Sciatic nerve (tissue), 2 donors: ENCODE data around the gene SLC9A3. TPM values are rescaled to one million over a fixed set of nuclear protein-coding genes. Genes with fewer than 3 reads are reported as not detected.

Experiments used
- ATAC-seq: fragments of 200-7000 bp; cut with Tn5 transposase; one replicate; pipeline ENCODE4 v1.9.1; 2020; ENCODE audit warnings: mild to moderate bottlenecking, moderate library complexity
- DNase-seq: peaks from one replicate; pipeline ENCODE4 v3.0.0-alpha.2; 2020; ENCODE audit warnings: low spot score
- intact Hi-C: fragments of 100-400 bp; cut with DNase I; formaldehyde crosslinking; loops from one replicate; pipeline ENCODE4 v1.14.2; 2022
- total RNA-seq: library from RNA; stranded (reverse); fragmentation: NEBNext Ultra II Directional; extraction: Animal tissue kit (Norgen Biotek cat#: 25700); gene quantifications from one replicate; pipeline ENCODE4 v1.2.1, GENCODE V29; 2021
- donor health status: DM: no; HTN: no; CAD: no.
- donor health status: DM: no; HTN: no; CAD: no.

The SLC9A3 gene
- total RNA-seq, 1 donor from 2014 or later: 12.3 TPM

DNA sequence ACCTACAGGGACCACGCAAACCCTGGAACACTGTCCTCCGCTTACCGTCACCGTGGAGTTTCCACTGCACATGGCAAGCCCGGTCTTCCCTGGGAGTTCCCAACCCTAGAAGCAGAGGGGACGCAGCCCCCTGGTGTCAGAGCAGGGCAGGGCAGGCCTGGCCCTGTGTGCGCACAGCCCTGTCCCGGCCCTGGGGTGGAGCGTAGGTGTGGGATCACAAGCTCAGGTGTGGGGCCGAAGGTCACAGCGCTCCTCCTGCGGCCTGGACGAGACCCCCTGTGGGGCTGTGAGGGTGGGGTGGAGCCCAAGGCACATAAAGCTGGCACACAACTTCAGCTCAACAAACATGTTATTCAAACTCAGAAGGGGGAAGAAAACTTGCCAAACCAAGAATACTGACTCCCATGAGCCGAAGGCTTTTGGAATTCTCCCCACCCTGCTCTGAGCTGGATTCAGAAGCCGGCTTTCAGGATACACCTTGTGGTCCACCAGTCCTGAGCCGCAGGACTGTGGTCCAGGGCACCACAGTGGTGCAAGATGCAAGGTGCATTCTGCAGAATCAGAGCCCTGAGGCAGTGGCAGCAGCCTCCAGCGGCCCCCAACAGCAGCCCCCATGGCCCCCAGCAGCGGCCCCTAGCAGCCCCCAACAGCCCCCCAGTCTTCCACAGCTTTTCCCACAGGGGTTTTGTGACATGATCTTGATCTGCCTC is 93.1 kb downstream of the SLC9A3 start:
- intact Hi-C loops: no loop called here
- DNase-seq: peak; percentile 66
- ATAC-seq: peak; percentile 47

GRCh38 chr5:430214-430925 is 93.9 kb downstream of the SLC9A3 start:
- ATAC-seq: no peak
- DNase-seq: peak; percentile 60
- intact Hi-C loops: no loop called here

DNA sequence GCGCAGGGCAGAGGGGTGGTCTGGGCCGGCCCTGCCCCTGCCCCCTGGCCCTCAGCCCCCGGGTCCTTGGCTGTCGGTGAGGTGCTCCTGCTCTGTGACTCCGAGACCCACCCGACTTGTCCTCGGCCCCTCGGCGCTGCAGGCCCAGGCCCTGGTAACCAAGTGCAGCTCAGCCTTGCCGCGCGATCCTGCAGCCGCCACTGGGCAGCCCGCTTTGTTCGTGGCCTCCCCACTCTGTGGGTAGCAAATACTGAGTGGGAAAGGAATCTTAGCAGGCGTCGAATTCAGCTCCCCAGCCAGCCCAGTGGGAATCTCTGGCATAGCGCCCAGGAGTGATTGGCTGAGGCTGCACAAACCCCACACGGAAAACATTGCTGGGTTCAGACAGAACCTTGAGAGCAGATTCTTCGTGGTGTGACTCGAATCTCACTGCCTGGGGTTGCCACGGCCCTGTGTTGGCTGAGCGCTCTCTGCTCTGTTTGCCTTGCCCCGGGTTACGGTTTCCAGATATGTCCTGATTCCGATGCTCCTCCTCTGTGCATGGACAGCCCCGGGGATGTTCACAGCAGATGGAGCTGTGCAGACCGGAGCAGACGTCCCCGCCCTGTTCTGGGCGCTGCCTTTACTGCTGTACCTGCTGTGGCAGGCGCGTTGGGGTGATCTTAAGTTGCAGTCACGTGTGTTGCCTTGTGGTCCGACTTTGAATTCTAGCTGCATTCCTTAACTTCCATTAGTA is 94.6 kb downstream of the SLC9A3 start:
- DNase-seq (peak; percentile 72), ATAC-seq (peak; percentile 77)
- intact Hi-C loops: no loop called here

- intact Hi-C loops: no loop called here
- DNase-seq: peak; percentile 41
These were observed 95.3 kb downstream of the SLC9A3 start for GRCh38 chr5:428754-429452.

GRCh38 chr5:428219-428618 is 96.0 kb downstream of the SLC9A3 start:
- intact Hi-C loops: no loop called here
- ATAC-seq: no peak
- DNase-seq: peak; percentile 53

More at GRCh38 chr5:428754-429452, 95.3 kb downstream of the SLC9A3 start:
- ATAC-seq: no peak

GRCh38 chr5:427415-428087 is 96.7 kb downstream of the SLC9A3 start:
- intact Hi-C loops: no loop called here
- ATAC-seq (no peak), DNase-seq (peak; percentile 37)

DNA sequence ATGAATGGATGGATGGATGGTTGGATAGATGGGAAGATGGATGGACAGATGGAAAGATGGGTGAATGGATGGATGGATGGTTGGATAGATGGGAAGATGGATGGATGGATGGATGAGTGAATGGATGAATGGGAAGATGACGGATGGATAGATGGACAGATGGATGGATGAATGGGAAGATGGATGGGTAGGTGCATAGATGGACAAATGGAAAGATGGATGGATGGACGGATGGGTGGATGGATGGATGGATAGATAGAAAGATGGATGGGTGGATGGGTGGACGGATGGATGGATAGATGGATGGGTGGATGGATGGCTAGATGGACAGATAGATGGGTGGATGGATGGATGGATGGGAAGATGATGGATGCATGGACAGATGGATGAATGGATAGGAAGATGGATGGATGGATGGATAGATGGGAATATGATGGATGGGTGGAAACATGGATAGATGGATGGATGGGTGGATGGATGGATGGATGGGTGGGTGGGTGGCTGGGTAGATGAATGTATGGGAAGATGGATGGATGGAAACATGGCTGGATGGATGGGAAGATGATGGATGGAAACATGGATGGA is 97.8 kb downstream of the SLC9A3 start:
- DNase-seq (no peak), ATAC-seq (no peak)
- intact Hi-C loops: no loop called here

DNA sequence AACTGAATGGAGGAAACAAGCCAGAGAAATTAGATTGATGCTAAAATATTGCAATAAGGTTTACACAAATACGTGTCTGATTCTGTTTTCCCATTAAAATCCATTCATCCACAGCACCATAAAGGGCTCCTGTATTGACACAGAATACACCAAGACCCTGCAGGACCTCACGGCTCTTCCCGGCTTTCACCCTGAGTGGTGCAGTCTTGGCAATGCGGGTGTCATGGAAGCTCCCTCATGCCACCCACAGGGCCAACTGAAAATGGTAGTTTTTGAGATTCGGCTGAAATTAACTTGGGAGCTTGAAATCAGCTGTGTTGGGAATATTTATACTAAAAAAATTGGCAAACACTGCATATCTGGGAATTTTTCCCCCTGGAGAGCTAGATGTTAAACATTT is 98.5 kb downstream of the SLC9A3 start:
- DNase-seq (no peak), ATAC-seq (no peak)
- intact Hi-C loops: no loop called here

GRCh38 chr5:424301-425110 is 99.7 kb downstream of the SLC9A3 start:
- intact Hi-C loops: no loop called here
- DNase-seq: peak; percentile 41
- ATAC-seq: no peak

- DNase-seq (no peak), ATAC-seq (no peak)
- intact Hi-C loops: no loop called here
These were observed 100.5 kb downstream of the SLC9A3 start for GRCh38 chr5:423626-424261.

- intact Hi-C loops: no loop called here
- DNase-seq (no peak), ATAC-seq (no peak)
These were observed 101.0 kb downstream of the SLC9A3 start for GRCh38 chr5:423233-423565.

DNA sequence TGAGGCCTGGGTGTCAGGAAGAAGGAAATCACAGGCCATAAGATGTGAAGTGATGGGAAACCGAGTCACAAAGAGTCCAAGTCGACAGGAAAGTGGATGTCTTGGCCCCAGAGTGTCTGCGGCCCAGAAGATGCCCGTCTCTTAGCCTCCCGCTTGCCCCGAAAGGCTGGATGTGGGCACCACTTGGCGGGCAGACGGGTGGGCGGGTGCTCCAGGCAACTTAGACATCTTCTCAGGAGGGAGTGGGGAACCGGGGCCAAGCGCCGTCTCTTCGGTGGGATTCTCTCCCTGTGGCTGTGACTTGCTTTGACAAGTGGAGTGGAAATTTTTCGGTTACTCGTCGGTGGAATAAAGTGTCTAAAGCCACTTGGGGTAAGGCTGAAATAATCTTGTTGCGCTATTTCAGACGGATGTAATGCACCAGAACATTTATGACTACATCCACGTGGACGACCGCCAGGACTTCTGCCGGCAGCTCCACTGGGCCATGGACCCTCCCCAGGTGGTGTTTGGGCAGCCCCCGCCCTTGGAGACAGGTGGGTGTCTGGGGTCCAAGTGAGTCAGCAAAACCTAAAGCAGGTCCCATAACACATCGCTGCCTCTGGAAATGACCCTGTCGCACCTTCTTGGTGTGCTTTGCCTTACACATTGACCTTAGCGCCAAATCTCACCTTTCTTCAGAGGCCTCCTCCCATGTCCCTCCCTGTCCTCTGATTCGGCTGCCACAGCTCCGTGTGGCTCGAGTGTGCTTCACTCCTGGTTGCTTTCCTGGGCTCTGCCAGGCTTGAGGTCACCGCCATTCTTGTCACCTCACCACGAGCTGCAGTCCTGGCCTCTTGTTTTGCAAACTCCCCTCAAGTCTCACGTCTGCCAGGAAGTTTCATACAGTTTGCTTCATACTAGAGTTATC is 101.7 kb downstream of the SLC9A3 start:
- intact Hi-C loops: no loop called here
- no peak for DNase-seq

DNA sequence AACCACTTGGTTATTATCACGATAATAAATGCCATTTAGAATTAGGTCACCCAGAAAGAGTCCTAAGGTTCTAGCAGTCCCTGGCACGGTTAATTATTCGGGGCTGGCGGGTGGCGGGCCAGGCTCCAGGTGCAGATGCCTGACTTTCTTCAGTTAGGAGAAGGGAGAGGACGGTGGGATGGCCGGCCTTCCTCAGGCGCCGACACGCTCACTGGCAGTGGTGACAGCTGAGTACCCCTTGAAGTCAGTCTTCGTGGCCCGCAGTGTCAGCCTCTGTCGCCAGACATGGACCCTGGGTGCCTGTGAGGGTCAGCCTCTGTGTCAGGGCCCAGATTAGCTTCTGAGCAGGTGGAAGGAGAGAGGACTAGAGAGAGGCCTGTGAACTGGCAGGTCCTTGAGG is 102.3 kb downstream of the SLC9A3 start:
- intact Hi-C loops: no loop called here
- no peak for ATAC-seq

More for the DNA sequence above, 101.7 kb downstream of the SLC9A3 start:
- ATAC-seq: no peak

GRCh38 chr5:421287-421880 is 102.9 kb downstream of the SLC9A3 start:
- ATAC-seq: no peak
- peak; percentile 53 for DNase-seq
- intact Hi-C loops: no loop called here

More for the DNA sequence above, 102.3 kb downstream of the SLC9A3 start:
- no peak for DNase-seq

DNA sequence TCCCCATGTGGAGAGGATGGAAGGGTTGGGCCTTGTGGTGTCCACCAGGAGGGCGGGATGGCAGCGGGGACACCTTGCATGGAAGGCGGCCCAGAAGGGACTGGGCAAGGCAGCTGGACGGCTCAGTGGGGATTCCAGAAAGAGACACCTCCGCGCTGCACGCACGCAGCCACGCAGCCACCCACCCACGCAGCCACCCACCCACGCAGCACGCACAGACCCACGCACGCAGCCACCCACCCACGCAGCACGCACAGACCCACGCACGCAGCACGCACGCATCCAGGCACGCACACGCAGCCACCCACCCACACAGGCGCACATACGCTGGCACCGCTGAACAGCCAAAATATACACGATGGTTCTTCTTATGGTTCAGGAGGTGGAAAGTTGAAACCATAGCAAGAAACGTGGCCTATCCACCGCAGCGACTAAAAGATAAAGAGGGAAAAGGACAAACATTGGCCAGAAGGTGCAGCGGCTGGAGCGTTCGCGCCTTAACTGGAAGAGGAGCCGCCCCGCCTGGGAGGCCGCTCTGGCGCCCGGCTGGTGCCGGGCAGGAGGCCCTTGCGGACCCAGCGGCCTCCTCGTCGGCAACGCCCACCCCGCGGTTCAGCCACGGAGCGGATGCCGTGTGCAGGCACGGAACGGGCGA is 103.5 kb downstream of the SLC9A3 start:
- DNase-seq (peak; percentile 61), ATAC-seq (no peak)
- intact Hi-C loops: no loop called here
